Ecto neural progenitor cell (in vitro differentiated cells): ENCODE data around the gene PRIM2.
"Not testable (repeated sequence)": the region's sequence is repeated elsewhere in the genome, so short reads cannot be mapped to it uniquely, and the experiment has no call there.

Experiments
- DNase-seq: peaks from one replicate; pipeline ENCODE4 v3.0.0-alpha.2; 2018; ENCODE audit warnings: low spot score

The PRIM2 gene

DNA sequence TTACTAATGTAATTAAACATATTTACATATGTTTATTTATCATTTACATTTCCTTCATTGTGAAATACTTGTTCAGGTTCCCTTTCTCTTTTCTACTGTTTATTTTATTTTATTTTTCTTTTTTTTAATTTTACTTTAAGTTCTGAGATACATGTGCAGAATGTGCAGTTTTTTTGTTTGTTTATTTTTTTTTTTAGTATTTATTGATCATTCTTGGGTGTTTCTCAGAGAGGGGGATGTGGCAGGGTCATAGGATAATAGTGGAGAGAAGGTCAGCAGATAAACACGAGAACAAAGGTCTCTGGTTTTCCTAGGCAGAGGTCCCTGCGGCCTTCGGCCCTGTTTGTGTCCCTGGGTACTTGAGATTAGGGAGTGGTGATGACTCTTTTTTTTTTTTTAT, 8.7 kb upstream of the PRIM2 start:
- not testable (repeated sequence) for DNase-seq

DNA sequence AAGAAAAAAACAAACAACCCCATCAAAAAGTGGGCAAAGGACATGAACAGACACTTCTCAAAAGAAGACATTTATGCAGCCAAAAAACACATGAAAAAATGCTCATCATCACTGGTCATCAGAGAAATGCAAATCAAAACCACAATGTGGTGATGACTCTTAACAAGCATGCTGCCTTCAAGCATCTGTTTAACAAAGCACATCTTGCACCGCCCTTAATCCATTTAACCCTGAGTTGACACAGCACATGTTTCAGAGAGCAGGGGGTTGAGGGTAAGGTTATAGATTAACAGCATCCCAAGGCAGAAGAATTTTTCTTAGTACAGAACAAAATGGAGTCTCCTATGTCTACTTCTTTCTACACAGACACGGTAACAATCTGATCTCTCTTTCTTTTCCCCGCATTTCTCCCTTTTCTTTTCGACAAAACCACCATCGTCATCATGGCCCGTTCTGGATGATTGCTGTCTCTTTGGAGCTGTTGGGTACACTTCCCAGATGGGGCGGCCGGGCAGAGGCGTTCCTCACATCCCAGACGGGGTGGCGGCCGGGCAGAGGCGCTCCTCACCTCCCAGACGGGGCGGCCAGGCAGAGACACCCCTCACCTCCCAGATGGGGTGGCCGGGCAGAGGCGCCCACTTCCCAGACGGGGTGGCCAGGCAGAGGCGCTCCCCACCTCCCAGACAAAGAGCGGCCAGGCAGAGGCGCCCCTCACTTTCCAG, 7.2 kb upstream of the PRIM2 start:
- DNase-seq = not testable (repeated sequence)

DNA sequence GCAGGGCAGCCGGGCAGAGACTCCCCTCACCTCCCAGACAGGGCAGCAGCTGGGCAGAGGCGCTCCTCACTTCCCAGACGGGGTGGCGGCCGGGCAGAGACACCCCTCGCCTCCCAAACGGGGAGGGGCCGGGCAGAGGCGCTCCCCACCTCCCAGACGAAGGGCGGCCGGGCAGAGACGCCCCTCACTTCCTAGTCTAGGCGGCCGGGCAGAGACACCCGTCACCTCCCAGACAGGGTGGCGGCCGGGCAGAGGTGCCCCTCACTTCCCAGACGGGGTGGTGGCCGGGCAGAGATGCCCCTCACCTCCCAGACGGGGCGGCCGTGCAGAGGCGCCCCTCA, 6.6 kb upstream of the PRIM2 start:
- no peak for DNase-seq

DNA sequence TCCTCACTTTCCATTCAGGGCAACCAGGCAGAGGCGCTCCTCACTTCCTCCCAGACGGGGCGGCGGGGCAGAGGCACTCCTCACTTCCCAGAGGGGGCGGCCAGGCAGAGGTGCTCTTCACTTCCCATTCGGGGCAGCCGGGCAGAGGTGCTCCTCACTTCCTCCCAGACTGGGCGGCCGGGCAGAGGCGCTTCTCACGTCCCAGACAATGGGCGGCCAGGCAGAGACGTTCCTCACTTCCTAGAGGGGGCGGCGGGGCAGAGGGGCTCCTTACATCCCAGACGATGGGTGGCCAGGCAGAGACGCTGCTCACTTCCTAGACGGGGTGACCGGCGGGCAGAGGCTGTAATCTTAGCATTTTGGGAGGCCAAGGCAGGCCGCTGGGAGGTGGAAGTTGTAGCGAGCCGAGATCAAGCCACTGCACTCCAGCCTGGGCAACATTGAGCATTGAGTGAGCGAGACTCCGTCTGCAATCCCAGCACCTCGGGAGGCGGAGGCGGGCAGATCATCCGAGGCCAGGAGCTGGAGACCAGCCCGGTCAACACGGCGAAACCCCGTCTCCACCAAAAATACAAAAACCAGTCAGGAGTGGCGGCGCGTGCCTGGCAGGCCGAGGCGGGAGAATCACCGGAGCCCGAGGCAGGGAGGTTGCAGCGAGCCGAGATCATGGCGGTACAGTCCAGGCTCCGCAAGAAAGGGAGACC, 6.0 kb upstream of the PRIM2 start:
- not testable (repeated sequence) for DNase-seq

DNA sequence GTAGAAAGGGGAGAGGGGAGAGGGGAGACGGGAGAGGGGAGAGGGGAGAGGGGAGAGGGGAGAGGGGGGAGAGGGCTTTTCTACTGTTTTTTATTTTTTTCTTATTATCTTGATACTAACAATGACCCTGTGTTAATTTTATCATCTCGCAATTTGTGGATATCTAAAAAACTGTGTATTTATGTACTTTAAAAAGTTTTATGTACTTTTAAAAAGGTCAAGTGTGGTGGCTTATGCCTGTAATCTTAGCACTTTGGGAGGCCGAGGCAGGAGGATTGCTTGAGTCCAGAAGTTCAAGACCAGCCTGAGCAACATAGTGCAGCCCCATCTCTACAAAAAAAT, 5.5 kb upstream of the PRIM2 start:
- DNase-seq = no peak

DNA sequence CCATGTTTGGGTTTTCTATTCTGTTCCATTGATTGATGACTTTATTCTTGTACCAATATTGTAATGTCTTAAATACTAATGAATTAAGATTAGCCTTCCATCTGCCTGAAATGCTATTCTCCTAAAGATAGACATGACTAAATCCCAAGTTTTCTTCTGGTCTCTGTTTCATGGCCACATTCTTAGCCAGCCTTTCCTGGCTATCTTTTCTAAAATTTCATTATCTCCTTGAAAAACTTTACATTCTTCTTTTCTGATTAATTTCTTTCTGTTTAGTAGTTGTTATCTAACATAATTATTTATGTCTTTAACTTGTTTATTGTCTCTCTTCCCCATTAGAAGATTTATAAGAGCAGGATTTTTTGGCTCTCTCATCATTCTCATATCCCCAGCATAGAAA, 4.4 kb upstream of the PRIM2 start:
- no peak for DNase-seq

DNA sequence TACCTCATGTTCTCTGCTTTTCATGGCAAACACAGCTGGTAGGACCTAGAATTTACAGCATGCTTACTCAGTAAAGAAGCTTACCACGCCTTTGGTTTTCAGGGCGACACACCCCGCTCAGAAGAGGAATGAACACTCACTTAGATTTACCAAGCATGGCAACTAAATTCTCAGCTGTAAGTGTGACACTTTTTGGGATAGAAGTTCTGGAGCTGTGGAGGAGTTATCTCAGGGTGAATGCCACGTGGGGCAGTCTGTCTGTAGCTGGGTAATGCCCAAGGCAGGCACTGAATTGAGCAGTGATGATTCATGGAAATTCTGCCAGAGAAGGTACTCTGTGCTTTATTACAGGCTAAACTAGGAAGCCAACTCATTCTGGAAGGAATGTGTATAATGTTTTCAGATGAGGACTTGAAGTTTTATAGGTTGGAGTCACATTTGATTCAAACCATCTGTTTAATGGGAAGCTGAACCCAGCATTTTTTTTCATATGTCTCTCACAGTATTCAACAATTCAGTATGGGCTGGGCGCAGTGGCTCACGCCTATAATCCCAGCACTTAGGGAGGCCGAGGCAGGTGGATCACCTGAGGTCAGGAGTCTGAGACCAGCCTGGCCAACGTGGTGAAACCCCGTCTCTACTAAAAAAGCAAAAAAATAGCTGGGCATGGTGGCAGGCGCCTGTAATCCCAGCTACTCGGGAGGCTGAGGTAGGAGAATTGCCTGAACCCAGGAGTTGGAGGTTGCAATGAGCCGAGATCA, 3.5 kb upstream of the PRIM2 start:
- no peak for DNase-seq

DNA sequence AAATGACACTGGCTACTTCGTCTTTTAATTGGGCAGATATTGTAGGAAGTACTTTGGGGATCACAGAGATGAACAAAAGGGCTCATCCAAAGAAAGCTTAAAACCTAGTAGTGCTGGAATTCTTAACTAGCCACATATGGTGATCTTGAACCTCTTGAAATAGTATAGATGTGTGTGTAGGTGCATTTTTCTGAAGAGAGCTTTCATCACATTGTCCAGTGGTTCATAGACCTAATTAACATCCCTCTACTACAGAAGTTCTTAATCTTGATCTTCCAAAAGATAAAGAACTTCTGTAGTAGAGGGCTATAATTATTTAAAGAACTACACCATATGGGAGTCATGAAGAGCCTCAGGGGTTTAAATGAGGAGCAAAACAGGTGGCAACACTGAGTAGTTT, 2.3 kb upstream of the PRIM2 start:
- no peak for DNase-seq

DNA sequence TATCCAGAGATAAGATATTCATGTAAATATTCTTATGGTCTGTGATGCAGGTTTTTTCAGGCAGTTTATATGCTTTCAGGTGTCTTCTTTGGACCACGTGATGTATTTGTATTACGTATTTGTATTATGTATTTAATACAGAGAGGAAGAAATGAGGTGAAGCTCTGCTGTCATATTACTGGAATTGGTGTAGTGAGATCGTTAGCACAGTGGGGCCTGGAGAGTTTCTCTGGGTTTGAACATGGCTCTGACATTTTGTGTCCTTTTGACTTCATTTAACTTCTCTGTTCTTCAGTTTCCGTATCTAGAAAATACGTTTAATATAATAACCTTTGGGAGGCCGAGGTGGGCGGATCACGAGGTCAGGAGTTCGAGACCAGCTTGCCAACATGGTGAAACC, 1.6 kb upstream of the PRIM2 start:
- DNase-seq = no peak

DNA sequence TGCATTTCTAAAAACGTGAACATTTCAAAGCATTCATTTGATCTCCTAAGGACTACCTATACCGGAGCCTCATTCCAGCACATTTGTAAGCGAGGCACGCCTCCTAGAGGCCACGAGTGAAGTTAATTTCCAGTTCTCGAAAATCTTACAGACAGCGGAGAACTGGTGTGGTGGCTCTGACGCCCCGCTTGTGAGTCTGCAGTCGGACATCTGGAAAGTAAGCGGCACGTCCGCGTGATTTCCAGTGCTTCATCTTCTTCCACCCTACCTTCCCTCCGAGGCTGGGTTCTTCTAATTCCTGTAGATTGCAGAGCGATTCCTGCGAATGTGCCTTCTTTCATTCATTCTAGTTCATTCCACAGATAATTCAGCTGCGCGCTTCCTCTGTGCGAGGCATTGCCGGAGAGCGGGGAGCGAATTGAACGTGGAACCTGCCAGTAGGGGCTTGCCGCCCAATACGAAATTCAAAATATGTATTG, 810 bp upstream of the PRIM2 start:
- peak; percentile 84 for DNase-seq

DNA sequence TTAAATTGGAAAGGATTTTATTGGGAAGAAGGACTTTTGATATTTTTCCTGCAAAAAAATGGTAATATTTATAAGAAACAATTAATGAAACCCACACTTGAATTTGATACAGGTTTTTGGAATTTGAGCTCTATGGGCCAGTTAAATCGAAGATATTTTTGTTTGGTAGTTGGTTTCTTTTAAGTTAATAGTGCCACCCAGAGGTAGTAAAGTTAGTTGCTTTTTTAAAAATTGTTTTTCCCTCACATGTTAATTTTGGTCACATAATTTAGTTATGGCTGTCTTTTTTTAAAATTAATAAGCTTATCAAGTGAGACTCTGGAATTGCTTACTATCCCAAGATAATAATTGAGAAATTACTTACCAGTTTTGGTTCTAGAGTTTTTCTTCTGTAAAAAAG, 7.1 kb downstream of the PRIM2 start:
- DNase-seq = no peak

DNA sequence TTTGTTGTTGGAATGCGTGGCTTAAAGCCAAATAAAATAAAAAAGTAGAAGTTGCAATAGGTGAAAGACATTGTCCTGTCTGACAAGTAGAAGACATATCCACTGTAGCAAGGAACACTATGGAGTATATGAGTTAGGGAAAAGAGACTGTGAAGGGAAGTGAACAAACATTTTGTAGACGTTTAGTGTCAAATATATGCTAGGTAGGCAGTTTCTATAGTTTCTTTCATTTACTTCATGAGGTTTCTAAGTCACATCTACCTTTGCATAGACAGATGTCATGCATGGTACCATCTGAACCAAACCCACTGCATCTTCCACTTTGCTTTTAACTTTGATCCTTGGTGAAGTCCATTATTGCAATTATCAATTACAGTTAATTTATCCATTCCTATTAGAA, 9.9 kb downstream of the PRIM2 start:
- no peak for DNase-seq

DNA sequence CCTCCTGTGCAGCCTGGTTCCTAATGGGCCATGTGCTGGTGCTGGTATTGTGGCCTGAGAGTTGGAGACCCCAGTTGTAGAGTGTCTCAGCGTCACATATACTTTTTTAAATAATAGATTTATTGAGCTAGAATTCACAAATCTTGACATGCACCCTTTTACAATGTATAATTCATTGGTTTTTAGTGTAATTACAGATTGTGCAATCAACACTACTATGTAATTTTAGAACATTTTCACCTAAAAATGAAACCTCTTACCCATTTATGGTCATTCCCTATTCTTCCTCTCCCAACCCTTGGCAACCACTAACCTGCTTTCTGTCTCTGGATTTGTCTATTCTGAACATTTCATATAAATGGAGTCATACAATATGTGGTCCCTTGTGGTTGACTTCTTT, 10.6 kb downstream of the PRIM2 start:
- no peak for DNase-seq

DNA sequence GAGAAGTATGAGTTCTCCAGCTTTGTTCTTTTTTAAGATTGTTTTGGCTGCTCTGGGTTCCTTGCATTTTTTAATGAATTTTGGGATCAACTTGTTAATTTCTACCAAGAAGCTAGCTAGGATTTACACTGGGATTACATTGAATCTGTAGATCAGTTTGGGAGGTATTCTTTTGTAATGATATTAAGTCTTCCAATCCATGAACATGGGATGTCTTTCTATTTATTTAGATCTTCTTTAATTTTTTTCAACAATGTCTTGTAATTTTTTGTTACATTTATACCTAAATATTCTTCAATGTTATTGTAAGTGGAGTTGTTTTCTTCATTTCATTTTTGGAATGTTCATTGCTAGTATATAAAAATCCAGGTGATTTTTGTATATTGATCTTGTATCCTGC, 12.5 kb downstream of the PRIM2 start:
- DNase-seq = no peak

DNA sequence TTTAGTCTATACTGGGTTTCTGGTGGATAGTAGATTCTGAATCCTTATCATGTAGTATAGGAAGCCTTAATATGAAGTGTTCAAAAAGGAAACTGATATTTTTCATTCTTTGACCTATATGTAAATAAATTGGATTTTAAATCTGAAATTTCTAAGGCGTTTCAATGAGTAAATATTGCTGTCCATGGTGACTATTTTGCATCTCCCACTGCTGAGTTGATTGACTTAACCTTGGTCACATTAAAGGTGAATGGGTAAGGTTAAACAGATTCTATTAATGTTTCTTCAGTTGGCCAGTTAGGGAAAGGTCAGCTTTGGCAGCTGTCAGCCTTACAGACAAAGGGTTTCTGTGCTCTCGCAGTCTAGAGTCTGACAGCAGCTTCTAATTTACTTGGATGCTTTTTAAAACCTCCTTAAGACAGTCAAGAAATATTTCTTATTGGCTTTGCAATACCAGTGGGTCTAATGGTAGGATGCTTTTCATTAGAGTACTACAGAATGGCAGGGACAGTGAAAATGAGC, 24.8 kb downstream of the PRIM2 start:
- no peak for DNase-seq

DNA sequence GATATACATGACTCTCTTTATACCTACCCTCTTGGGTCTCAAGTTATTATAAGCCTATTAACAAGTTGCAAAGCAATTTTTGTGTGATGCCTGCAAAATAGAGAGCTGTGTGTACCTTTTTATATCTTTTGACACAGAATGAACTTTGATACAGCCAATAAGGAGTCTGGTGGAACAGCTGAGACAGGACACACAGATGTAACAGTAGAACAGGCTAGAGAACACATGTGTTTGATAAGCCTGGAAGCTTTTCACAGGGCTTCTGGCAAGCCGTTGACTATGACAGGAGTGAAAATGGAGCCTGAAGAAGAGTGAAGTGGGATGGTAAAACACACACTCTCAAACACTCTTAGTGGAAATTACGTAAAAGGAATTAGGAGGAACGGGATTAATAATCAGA, 25.9 kb downstream of the PRIM2 start:
- not testable (repeated sequence) for DNase-seq

DNA sequence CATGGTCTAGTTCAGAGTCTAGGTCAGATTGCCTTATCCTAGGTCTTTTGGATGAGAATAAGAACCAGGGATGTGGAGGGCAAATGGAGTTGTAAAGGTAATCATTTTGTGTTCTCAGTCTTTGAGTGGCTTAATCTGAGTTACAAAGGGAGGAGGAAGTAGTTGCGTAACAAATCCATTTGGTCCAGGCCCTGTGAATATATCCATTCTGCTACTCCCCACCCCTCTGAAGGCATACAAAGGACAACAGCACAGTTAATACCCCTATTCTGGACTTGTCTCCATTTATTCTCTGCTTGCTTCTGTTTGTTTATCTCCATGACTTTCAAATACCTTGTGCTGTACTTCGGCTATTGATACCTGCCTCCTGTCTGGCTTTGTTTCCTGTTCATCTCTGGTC, 29.3 kb downstream of the PRIM2 start:
- not testable (repeated sequence) for DNase-seq

DNA sequence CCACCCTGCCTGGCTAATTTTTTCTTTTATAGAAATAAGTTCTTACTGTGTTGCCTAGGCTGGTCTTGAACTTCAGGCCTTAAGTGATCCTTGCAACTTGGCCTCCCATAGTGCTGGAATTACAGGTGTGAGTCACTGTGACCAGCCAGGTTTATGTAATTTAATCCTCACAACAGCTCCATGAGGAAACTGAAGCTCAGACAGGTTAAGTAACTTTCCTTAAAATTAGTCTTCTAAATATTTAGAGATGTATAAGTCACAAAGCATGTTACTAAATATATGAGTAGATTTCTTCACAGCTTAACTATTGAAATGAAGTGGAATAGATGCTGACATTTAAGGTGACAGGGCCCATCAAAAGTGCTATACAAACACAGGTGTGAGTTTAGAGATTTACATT, 30.2 kb downstream of the PRIM2 start:
- not testable (repeated sequence) for DNase-seq

DNA sequence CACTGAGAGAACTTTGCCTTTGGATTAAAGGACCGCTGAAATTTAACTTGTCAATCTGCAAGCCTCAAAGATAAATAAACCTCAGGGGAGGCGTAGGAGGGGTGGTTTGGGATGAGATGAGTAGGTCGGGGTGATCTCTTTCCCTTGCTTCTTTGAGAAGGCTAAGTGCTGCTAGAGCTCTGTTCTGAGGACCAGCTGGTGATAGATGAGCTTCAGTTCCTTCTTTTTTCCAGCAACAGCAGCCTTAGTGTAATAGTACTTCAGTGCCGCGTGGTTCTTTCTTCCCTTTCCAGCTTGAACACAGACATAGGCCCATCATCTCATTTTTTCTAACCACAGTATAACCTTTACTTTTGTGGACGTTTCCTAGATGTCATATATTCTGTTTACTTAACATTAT, 33.0 kb downstream of the PRIM2 start:
- not testable (repeated sequence) for DNase-seq

DNA sequence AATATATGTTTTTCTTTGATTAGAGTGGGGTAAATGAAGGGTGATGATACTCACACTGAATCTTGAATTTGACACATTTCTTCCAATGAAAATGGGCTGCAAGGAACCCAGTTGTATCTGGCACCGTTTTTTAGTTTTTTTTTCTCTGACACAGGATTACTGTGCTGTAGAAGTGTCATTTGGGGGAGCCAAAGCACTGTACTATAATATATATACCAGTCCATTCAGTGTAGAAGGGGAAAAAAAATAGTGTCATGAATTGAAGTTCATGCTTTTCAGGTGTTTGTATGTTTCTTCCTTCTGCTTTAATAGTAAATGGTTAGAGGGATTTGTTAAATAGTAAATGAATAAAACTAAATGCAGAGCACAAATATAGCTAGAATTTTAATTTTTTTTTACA, 35.2 kb downstream of the PRIM2 start:
- DNase-seq = not testable (repeated sequence)

DNA sequence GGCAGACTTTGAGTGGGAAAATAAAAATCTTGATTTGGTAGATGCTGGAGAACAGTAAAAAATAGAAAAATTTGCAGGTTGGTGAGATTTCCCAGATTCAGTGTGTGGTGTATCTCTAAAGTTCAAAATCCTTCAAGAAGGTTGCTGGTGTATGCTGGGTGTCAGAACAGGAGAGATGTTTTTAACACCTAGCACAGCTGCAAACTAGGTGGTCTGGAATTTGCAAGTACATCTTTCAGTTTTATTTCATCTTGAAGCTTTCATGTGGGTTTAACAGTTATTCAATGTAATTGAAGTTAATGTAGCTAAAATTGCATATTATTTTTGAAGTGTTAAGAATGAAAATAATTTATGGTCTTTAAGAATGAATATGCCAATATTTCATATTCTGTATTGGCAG, 40.9 kb downstream of the PRIM2 start:
- DNase-seq = not testable (repeated sequence)

DNA sequence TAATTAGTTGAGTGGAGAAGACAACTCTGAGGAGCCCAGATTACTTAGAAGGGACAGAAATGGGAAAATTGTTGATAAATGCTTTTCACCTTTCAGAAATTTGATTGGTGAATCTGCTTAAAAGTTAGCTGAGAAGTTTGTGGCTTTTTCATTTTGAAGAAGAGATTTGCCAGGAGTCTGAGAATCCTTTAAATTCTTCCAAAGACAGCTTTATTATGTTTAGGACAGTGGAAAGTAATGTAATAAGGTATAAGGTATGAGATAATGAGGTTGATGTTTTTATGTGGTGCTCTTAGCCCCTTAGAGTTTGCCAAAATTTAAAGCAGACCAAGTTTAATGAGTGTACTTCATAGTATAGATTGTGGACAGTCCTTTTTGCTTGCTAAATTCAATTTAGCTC, 42.3 kb downstream of the PRIM2 start:
- DNase-seq = not testable (repeated sequence)

DNA sequence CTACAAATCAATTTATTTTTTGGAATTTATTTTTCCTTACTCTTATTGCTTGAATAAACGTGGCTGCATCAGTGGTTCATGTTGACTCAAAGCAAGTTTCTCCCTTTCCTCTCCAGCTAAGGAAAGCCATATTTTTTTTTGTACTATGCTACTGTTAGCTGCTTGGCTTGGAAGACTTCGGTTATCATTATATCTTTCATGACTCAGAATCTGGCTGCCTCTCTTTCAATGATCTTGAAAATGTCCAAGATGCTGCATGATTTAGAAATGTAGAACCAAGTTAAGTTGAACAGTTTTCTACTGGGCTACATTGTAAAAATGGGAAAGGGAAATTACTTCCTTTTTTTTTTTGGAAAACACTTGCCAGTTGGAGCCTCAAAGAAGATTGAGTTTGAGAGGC, 44.9 kb downstream of the PRIM2 start:
- DNase-seq = not testable (repeated sequence)
